H9 (cell line): ENCODE results near the gene MAN1A1. TPM values are rescaled to one million over a fixed set of nuclear protein-coding genes. Genes with fewer than 3 reads are reported as not detected.

Experiments used
- DNase-seq: peaks from one replicate; pipeline ENCODE4 v3.0.0-alpha.2; 2017
- H2AFZ ChIP-seq: one replicate; pipeline ENCODE4 v1.6.1; 2013; ENCODE audit warnings: mild to moderate bottlenecking, low read length, control low read depth, moderate library complexity
- H2AK5ac ChIP-seq: 2 replicates; pipeline ENCODE4 v1.6.1; 2013; ENCODE audit warnings: low read length, control low read depth, mixed read lengths; ENCODE audit not compliant: insufficient read length
- H2BK120ac ChIP-seq: one replicate; pipeline ENCODE4 v1.6.1; 2013; ENCODE audit warnings: low read depth, mild to moderate bottlenecking, low read length, control low read depth, inconsistent platforms; ENCODE audit not compliant: poor library complexity, severe bottlenecking
- H2BK12ac ChIP-seq: 2 replicates; pipeline ENCODE4 v1.6.1; 2013; ENCODE audit warnings: low read length, control low read depth, mixed read lengths, low read depth; ENCODE audit not compliant: insufficient read length
- H2BK15ac ChIP-seq: 2 replicates; pipeline ENCODE4 v1.6.1; 2013; ENCODE audit warnings: low read depth, low read length, control low read depth
- H2BK20ac ChIP-seq: one replicate; pipeline ENCODE4 v1.6.1; 2013; ENCODE audit warnings: low read depth, mild to moderate bottlenecking, low read length, control low read depth, inconsistent platforms; ENCODE audit not compliant: poor library complexity, severe bottlenecking
- H2BK5ac ChIP-seq: 2 replicates; pipeline ENCODE4 v1.6.1; 2013; ENCODE audit warnings: low read length, control low read depth, mixed read lengths; ENCODE audit not compliant: insufficient read length
- H3K14ac ChIP-seq: 2 replicates; pipeline ENCODE4 v1.6.1; 2013; ENCODE audit warnings: low read length, control low read depth; ENCODE audit not compliant: insufficient read depth
- H3K18ac ChIP-seq: 2 replicates; pipeline ENCODE4 v1.6.1; 2013; ENCODE audit warnings: low read depth, mild to moderate bottlenecking, mixed read lengths, low read length, control low read depth; ENCODE audit not compliant: insufficient read length
- H3K23ac ChIP-seq: 2 replicates; pipeline ENCODE4 v1.6.1; 2013; ENCODE audit warnings: low read length, control low read depth, mixed read lengths, low read depth; ENCODE audit not compliant: insufficient read length
- H3K23me2 ChIP-seq: 2 replicates; pipeline ENCODE4 v1.6.1; 2013; ENCODE audit warnings: low read depth, mild to moderate bottlenecking, mixed read lengths, low read length, control low read depth; ENCODE audit not compliant: insufficient read length, poor library complexity, severe bottlenecking
- H3K27ac ChIP-seq: 2 replicates; pipeline ENCODE4 v1.5.1; 2013; ENCODE audit warnings: low read length, control low read depth, mixed read lengths, low read depth; ENCODE audit not compliant: insufficient read length
- H3K27me3 ChIP-seq: 2 replicates; pipeline ENCODE4 v1.6.1; 2013; ENCODE audit warnings: low read length, control low read depth, inconsistent platforms; ENCODE audit not compliant: insufficient read depth
- H3K4ac ChIP-seq: 2 replicates; pipeline ENCODE4 v1.6.1; 2013; ENCODE audit warnings: low read depth, mild to moderate bottlenecking, control low read depth, inconsistent platforms, low read length, moderate library complexity
- H3K4me1 ChIP-seq: 2 replicates; pipeline ENCODE4 v1.6.1; 2013; ENCODE audit warnings: low read length, control low read depth, inconsistent platforms; ENCODE audit not compliant: insufficient read depth
- H3K4me2 ChIP-seq: 2 replicates; pipeline ENCODE4 v1.6.1; 2013; ENCODE audit warnings: low read length, control low read depth, mixed read lengths; ENCODE audit not compliant: insufficient read length, insufficient read depth
- H3K56ac ChIP-seq: 2 replicates; pipeline ENCODE4 v1.6.1; 2013; ENCODE audit warnings: low read depth, mild to moderate bottlenecking, mixed read lengths, low read length, control low read depth; ENCODE audit not compliant: insufficient read length
- H3K79me1 ChIP-seq: 2 replicates; pipeline ENCODE4 v1.6.1; 2013; ENCODE audit warnings: low read depth, mild to moderate bottlenecking, moderate library complexity, low read length, control low read depth, inconsistent platforms; ENCODE audit not compliant: insufficient read depth, poor library complexity, severe bottlenecking
- H3K79me2 ChIP-seq: 2 replicates; pipeline ENCODE4 v1.6.1; 2013; ENCODE audit warnings: low read length, control low read depth, inconsistent platforms; ENCODE audit not compliant: insufficient read depth
- H3K9ac ChIP-seq: 2 replicates; pipeline ENCODE4 v1.6.1; 2013; ENCODE audit warnings: low read length, control low read depth, mixed read lengths; ENCODE audit not compliant: insufficient read length; ENCODE audit errors: extremely low read depth
- H3K9me3 ChIP-seq: one replicate; pipeline ENCODE4 v1.6.1; 2013; ENCODE audit warnings: low read depth, low read length, inconsistent platforms; ENCODE audit not compliant: control insufficient read depth
- H3T11ph ChIP-seq: one replicate; pipeline ENCODE4 v1.6.1; 2013; ENCODE audit warnings: mild to moderate bottlenecking, low read length, control low read depth, inconsistent platforms
- H4K20me1 ChIP-seq: one replicate; pipeline ENCODE4 v1.6.1; 2013; ENCODE audit not compliant: control insufficient read depth, insufficient read length, insufficient read depth
- H4K5ac ChIP-seq: 2 replicates; pipeline ENCODE4 v1.6.1; 2013; ENCODE audit warnings: low read depth, mild to moderate bottlenecking, mixed read lengths, low read length, control low read depth; ENCODE audit not compliant: insufficient read length
- H4K8ac ChIP-seq: replicated peaks from 2 replicates; pipeline ENCODE4 v1.6.1; 2013; ENCODE audit warnings: low read length, control low read depth, mixed read lengths, low read depth; ENCODE audit not compliant: insufficient read length
- H4K91ac ChIP-seq: 2 replicates; pipeline ENCODE4 v1.6.1; 2013; ENCODE audit warnings: low read depth, mild to moderate bottlenecking, moderate library complexity, mixed read lengths, low read length, control low read depth; ENCODE audit not compliant: insufficient read length
- H3K27ac Mint-ChIP-seq, 3 experiments: 2 replicates in 2 of 3; 3 replicates in 1 of 3; pipeline ENCODE4 v1.8.0; 2020 to 2021; ENCODE audit warnings: mixed read lengths in 3 of 3, mild to moderate bottlenecking in 1 of 3, moderate library complexity in 1 of 3
- H3K27me3 Mint-ChIP-seq: 2 replicates; pipeline ENCODE4 v1.8.0; 2021; ENCODE audit warnings: low read depth, mild to moderate bottlenecking, moderate library complexity, mixed read lengths
- H3K36me3 Mint-ChIP-seq, 3 experiments: 2 replicates in 2 of 3; 3 replicates in 1 of 3; pipeline ENCODE4 v1.8.0; 2020 to 2021; ENCODE audit warnings: low read depth in 3 of 3, mixed read lengths in 3 of 3; ENCODE audit not compliant: insufficient read depth in 1 of 3
- H3K4me1 Mint-ChIP-seq, 2 experiments: 2 replicates each; pipeline ENCODE4 v1.8.0; 2020; ENCODE audit warnings: mixed read lengths in 2 of 2
- H3K4me3 Mint-ChIP-seq, 2 experiments: 2 replicates in 1 of 2; 3 replicates in 1 of 2; pipeline ENCODE4 v1.8.0; 2020 to 2021; ENCODE audit warnings: mild to moderate bottlenecking in 2 of 2, mixed read lengths in 2 of 2, moderate library complexity in 1 of 2
- H3K9me3 Mint-ChIP-seq, 2 experiments: 2 replicates in 1 of 2; 3 replicates in 1 of 2; pipeline ENCODE4 v1.8.0; 2020; ENCODE audit warnings: mild to moderate bottlenecking in 2 of 2, mixed read lengths in 2 of 2, moderate library complexity in 1 of 2
- CTCF ChIP-seq: fragments of 200-600 bp; sonication (generic); conservative IDR thresholded peaks from 3 replicates; pipeline ENCODE4 v1.8.0; 2021; ENCODE audit warnings: antibody characterized with exemption, mild to moderate bottlenecking
- total RNA-seq: library from RNA; stranded (reverse); gene quantifications from 2 replicates; pipeline ENCODE4 v1.2.1, GENCODE V29; 2021

Gene MAN1A1
- total RNA-seq, 1 experiment from 2014 or later: 1.6 TPM

- DNase-seq: no peak
- Mint-ChIP-seq H3K4me1 (peaks cover 12 to 14% of the 10 kb centered on the region in 2 experiments; a peak in 3 of 4 replicates), H3K27ac (no peak overlapping the region), H3K4me3 (no peak overlapping the region), H3K36me3 (no peaks in the 10 kb centered on the region), H3K9me3 (no peaks in the 10 kb centered on the region), H3K27me3 (no peaks in the 10 kb centered on the region)
- Histone ChIP-seq H3K27me3 (no peaks in the 10 kb centered on the region), H4K5ac (no peak overlapping the region), H2BK20ac (no peak overlapping the region), H4K91ac (no peak overlapping the region), H3K9me3 (no peaks in the 10 kb centered on the region), H2AK5ac (no peak overlapping the region), H2BK120ac (no peak overlapping the region), H2AFZ (no peak overlapping the region), H3K4me1 (peaks cover 2% of the 10 kb centered on the region; the same call in 1 of the 2 replicates), H2BK12ac (no peak overlapping the region), H3K23me2 (no peaks in the 10 kb centered on the region), H2BK15ac (no peak overlapping the region), H3K9ac (no peak overlapping the region), H2BK5ac (no peak overlapping the region), H3K4ac (no peak overlapping the region), H3K27ac (no peak overlapping the region), H3K23ac (no peak overlapping the region), H3K79me1 (no peaks in the 10 kb centered on the region), H3K56ac (no peak overlapping the region), H3K79me2 (no peaks in the 10 kb centered on the region), H4K8ac (no peak overlapping the region), H3K14ac (no peak overlapping the region), H3K18ac (no peak overlapping the region), H3T11ph (no peak overlapping the region), H3K4me2 (no peak overlapping the region), H4K20me1 (no peaks in the 10 kb centered on the region)
- TF ChIP-seq CTCF: no peak
These were observed 106.5 kb downstream of the MAN1A1 start for GRCh38 chr6:119243037-119243436.
